GM18907 (cell line): ENCODE results near the gene SH3D19.
"Not testable (repeated sequence)": the region's sequence is repeated elsewhere in the genome, so short reads cannot be mapped to it uniquely, and the experiment has no call there.

Experiments
- ATAC-seq: cut with Tn5 transposase; IDR thresholded peaks from one replicate; pipeline ENCODE4 v1.9.1; 2021; ENCODE audit warnings: mild to moderate bottlenecking, moderate library complexity; ENCODE audit not compliant: unreplicated experiment

SH3D19 gene

DNA sequence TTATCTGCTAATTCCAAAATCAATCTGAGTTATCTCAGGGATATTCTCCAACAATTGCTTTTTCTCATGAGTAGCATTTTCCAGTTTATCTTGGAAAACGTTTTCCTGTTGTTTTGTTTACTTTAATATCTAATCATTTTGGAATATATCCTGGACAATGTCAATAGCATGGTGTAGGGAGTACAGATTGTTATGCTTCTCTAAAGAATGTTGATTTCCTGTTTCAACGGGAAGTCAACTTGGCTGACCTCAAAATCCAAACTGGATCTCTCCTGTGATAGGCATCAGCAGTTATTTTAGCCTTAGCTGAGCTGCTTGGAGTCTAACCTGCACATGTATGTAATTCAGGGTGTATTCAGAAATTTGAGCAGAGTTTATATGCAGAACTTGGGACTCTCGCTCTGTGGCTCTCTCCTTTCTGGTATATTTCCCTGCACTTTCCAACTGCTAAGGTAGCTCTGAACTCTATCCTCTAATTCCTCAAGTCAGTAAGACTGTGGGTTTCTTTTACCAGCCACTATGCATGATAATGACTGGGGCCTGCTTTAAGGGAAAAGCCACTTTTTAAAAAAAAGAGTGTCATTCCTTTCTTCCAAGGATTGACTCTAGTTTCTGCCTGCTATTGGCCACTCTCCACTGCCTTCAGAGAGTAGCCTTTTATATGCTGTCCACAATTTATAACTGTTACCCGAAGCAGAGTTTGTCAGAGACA, 40.7 kb downstream of the SH3D19 start:
- no peak for ATAC-seq

- ATAC-seq: peak; percentile 72
Observed at GRCh38 chr4:151276787-151277562, 48.4 kb downstream of the SH3D19 start, which contains the start of gene PRSS48. Gene PRSS48 (plus strand): TSS chr4:151277161. CDS start chr4:151277173, 12 bp downstream.

GRCh38 chr4:151268905-151269304, 56.5 kb downstream of the SH3D19 start:
- ATAC-seq: not testable (repeated sequence)

DNA sequence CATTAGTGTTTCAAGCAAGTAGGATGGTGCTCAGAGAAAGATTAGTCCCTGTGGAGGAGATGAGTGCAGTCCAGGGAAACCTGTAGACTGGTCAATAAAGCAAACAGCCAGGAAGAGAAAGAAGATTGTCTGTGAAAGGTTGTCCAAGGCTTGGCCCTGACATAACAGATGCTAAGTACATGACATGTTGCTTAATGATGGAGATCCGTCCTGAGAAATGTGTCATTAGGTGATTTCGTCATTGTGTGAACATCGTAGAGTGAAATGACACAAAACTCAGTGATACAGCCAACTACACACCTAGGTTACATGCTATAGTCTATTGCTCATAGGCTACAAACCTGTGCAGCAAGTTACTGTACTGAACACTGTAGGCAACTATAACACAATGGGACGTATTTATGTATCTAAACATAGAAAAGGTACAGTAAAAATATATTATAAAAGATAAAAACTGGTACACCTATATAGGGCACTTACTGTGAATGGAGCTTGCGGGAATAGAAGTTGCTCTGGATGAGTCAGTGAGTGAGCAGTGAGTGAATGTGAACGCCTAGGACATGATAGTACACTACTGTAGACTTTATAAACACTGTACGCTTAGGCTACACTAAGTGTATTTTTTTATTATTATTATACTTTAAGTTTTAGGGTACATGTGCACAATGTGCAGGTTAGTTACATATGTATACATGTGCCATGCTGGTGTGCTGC, 57.4 kb downstream of the SH3D19 start:
- ATAC-seq: no peak

DNA sequence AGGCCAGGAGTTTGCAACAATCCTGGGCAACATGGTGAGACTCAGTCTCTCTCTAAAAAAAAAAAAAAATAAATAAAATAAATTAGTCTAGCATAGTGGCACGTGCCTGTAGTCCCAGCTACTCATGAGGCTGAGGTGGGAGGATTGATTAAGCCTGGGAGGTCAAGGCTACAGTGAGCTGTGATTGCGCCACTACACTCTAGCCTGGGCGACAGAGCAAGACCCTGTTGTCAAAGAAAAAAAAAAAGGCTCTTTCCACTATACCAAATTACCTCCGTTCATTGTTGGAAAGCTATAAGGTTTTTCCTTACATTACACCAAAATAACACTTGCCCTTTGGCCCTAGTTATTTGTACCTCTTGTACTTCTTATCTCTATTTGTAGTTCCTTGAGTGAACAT, 58.3 kb downstream of the SH3D19 start:
- ATAC-seq: no peak

DNA sequence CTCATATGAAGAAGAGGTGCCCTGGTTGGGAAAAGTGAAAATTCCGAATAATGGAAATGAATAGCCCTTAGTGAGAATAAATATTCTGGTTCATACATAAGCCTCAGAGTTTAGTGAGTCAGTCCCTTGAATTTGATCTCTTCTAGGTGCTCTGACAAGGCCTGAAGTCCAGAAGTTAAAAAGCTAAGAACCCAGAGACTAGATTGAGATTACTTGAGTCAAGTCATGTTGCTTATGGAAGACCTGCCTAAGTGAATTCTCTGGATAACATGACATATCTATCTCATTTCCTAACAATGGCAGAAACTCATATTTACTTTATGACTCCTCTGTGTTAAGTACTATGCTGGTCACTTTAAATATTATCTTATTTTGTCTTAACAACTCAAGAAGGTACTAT, 58.9 kb downstream of the SH3D19 start:
- no peak for ATAC-seq

DNA sequence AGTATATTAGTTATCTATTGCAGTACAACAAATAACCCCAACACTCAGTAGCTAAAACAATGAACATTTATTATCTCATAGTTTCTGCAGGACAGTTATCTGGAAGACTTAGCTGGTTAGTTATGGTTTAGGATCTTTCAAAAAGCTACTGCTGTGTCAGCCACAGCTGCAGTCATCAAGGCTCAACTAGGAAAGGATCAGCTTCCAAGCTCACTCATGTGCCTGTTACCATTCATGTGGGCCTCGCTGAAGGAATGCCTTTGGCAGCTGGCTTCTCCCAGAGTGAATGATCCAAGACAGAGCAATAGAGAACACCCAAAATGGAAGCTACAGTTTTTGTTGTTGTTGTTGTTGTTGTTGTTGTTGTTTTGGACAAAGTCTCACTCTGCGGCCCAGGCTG, 62.0 kb downstream of the SH3D19 start:
- ATAC-seq: no peak

GRCh38 chr4:151260526-151260925, 64.9 kb downstream of the SH3D19 start:
- ATAC-seq: no peak

DNA sequence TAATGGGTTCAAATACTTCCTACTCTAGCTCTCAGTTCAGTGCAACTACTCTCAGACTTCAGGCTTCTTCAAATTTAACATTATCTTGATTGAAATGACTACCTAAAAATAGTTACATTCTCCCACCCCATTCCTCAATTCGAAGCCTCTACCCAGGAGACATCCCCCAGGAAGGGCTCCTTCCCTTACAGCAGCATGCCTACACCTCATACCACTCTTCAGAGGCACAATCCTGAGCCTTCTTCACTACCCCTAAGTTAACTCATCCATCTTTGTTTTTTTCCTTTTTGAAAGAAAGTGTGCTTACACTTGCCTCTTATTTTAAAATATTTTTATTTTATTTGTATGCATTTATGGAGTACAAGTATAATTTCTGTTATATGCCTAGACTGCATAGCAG, 65.7 kb downstream of the SH3D19 start:
- ATAC-seq: no peak

DNA sequence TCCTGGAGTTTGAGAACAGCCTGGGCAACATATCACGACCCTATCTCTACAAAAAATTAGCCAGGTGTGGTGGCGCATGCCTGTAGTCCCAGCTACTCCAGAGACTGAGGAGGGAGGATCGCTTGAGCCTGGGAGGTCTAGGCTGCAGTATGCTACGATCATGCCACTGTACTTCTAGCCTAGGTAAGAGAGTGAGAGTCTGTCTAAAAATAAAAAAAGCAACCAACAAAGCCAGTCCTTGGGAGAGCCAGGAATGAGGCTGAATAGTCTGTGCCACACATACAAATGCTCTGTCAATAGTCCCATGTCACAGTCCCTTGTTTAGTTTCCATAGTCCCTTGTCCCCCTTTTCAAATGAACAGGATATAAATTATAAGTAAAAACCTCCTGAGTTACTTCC, 67.7 kb downstream of the SH3D19 start:
- ATAC-seq: no peak

GRCh38 chr4:151256134-151256533, 69.3 kb downstream of the SH3D19 start:
- ATAC-seq: no peak

DNA sequence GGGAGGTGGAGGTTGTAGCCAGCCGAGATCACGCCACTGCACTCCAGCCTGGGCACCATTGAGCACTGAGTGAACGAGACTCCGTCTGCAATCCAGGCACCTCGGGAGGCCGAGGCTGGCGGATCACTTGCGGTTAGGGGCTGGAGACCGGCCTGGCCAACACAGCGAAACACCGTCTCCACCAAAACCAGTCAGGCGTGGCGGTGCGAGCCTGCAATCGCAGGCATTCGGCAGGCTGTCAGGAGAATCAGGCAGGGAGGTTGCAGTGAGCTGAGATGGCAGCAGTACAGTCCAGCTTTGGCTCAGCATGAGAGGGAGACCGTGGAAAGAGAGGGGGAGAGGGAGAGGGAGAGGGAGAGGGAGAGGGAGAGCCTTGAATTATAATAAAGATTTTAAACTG, 69.7 kb downstream of the SH3D19 start:
- not testable (repeated sequence) for ATAC-seq

GRCh38 chr4:151255226-151255625, 70.2 kb downstream of the SH3D19 start:
- ATAC-seq: not testable (repeated sequence)

- ATAC-seq: no peak
Observed at GRCh38 chr4:151251603-151252304, 73.7 kb downstream of the SH3D19 start.

DNA sequence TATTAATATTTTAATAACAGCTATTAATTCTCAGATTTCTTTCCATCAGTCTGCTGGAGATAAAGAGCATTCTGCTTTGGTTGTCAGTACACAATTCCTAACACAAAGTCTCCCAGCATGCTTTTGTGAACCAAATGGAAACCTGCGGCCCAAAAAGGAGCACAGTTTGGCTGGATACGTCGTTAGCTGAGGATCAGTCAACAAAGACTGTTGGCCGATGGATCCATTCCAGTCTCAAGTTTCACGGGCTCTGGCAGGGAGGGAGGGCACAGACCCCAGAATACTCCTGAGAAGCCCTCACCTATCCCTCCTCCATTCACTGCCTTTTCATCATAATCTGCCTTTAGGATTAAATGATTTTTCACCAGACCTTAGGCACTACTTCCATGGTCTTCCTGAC, 74.7 kb downstream of the SH3D19 start:
- no peak for ATAC-seq

DNA sequence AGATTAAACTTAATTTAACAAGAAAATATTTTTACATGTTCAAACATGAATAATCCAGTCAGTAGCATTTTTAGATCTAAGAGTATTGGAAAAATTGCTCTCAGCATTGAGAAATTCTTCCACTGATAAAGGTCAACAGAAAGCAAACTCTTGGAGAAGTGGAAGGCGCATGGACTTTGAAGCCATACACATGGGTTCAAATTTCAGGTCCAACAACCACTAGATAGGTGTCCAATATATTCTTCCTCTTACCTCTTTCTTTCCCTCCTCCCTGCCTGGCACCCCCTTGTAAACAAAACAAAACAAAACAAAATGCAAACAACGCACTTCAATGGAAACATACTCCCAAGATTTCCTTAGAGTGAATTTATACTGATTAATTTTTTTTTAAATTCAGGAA, 76.9 kb downstream of the SH3D19 start:
- no peak for ATAC-seq

DNA sequence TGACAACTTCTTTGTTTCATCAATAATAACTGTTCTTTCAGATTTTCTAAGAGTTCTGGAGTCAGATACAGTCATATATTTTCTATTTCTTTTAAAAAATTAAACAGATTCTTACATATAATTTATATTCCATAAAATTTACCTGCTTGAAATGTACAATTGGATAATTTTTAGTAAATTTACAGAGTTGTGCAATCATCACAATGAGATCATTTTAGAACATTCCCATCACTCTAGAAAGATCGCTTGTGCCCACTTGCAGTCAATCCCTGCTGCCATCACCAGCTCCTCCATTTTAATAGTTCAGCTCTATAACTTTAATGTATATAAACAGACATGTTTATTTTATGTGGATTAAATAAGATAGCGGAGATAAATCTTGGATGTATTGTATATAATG, 78.0 kb downstream of the SH3D19 start:
- no peak for ATAC-seq

DNA sequence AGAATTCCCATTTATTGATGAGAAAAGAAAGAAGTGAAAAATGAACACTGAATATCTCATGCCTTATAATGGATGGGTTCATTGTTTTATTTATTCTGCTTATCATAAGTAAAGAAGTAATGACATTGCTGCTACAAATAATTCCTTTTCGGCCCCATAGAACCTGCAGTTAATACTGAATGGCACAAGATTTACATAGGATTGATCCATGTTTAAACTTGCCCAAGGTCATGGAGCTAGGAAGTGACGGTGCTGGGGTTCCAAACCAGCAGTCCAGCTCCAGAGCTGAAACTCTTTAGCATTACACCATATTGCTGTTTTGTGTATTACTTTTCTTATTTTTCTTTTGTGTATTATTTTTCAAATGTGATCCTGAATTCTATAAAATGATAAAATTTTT, 78.7 kb downstream of the SH3D19 start:
- no peak for ATAC-seq

- ATAC-seq: no peak
Observed at GRCh38 chr4:151242305-151242704, 83.1 kb downstream of the SH3D19 start.

DNA sequence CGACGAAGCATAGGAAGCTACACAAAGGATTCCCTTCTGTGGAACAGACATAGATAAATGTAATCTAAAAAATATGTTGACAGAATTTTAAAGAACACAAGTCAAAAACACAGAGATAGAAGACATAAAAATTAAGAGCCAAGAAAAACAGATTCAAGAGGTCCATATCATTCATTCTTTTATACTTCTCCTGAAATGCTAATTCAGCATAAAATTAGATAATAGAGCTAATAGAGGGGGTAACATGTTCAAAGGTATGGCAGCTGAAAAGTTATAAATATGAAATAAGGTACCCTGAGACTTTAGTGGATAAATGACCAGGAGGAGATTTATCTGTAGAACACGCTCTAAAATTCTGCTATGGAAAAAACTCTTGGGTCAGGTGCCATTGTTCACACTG, 85.8 kb downstream of the SH3D19 start:
- ATAC-seq: no peak

- no peak for ATAC-seq
Observed at GRCh38 chr4:151238477-151238876, 86.9 kb downstream of the SH3D19 start.
